CD4-positive, alpha-beta T cell treated with Interleukin-15 for 1 hour (primary cell): Measurements from ENCODE around the gene AMDHD2.

Experiments used
- DNase-seq: peaks from one replicate; pipeline ENCODE4 v3.0.0-alpha.2; 2020

Gene AMDHD2

DNA sequence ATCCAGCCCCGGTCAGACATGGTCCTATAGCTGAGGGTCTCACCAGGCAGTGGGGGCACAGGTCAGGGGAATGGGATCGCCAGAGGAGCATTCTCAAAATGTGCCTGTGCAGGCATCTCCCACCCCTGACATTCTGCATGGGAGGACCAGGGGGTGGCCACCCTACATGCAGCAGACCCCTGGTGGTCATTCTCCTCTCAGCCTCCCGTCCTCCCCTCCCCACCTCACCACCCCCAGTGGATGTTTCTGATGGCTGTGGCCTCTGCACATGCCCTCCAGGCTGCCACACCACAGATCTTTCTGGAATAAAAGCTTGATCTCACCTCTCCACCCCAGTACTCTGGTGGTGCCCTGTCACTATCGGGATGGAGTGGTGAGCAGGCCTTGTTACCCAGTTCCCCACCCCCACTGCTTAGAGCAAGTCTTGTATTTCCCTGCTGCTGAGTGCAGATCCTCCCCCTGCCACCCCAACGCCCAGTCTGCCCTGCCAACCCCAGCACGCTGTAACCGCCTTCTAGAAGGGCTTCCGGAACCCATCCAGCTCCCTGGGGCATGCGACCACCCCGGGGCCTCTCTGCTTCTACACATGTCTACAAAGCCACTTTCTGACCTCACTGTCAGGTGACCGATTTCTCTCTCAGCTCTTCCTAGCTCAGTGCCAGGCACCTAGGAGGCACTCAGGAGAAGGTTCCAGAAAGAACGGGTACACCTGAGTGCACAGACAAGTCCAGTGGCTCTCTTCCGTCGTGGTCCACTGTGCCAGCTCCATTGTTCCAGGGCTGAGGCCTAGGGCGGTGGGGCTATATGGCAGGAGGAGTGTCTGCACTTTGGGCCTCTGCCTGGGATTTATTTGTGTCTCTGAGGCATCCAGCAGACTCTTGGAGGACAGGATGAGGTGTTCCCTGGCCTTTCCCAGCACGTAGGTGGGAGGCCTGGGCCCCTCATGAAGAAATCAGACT, 36.0 kb upstream of the AMDHD2 start:
- no peak for DNase-seq

DNA sequence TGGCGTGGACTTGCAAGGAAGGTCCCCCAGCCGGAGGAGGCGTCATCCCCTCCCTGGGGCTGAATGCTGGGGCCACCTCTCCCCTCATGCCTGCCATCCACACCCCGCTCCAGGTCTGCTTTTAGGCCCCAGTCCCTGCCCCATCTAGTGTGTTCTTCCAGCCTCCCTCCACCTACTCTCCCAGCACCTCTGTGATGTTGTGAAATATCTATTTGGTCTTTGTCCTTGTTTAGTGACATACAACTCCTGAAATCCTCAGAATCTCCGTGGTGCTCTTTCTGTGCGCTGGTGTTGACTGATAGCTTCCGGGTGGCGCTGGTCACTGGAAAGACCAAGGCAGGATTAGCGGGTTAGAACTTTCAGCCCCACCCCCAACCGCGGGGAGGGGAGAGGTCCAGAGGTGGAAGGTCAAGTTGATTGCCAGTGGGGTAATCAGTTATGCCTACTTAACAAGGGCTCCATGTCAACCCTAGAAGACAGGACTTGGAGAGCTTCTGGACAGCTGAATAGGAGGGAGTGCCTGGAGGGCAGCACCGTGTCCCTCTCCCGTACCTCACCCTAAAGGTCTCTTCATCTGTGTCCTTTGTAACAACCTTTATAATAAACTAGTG, 35.2 kb upstream of the AMDHD2 start:
- no peak for DNase-seq

DNA sequence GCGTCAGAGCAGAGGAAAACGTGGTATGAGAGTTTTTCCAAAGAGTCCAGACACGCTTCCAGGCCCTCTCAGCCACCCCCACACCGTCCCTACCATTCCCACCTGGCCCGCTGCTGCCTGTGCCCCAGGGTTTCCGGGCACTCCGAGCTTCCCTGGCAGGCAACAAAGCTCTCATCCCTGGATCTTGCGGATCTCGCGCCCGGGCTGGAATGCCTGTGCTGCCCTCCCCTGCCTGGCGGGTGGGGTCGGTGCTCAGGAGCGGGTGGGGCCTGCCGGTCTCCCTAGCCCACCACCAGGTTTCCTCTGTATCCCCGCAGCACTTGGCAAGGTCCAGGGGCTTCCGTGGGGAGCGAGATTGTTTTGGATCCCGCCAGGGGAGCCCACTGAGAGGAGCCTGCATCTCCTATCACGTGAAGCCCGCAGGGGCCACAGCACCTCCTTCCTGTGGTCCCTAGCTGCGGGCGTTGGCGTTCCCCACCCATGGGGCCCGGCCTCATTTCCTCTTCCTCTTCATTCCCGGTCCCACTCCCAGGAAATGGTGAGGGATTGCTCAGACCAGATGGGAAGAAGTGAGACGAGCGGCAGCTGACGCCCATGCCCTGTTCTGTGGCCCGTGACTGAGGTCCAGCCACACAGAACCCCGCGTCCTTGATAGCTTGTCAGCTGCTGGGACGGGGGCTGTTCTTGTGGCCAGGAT, 34.2 kb upstream of the AMDHD2 start:
- DNase-seq: no peak

DNA sequence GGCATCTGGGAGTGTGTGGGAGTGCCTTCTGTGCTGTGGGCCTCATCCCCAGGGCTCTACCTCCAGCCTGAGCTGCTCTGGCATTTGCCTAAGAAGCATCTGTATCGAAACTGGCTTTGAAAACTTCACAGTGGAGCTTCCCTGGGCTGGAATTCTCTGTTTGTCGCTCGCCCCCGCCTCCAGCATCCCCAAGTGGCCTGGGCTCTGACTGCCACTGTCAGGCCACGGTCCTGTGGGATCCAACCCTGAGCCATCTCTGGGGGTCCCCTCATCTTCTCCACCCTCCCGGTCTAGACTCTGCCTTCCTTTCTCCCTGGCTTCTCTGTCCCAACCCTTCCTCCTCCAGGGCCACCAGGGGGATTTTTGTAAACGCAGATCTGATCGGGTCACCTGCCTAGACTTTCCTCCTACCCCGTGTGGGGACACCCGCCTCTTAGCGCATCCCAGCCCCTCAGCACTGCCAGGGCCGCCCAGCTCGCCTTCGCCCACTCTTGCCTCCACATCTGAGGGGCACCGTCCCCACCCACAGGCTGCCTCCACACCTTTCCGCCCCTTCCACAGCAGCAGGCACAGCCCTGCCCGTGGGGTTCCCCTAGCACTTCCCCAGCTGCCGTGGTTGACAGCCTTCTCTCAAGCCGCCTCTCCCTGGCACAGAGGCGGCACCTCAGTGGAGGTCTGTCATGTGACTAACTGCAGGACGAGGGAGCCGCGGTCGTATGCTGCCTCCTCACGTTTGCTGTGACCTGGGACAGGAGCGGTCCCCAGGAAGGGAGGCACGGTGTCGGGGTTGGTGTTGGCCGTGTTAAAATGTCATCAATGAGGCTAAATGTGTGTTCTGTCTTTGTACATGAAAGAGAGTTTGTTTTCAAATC, 33.3 kb upstream of the AMDHD2 start:
- DNase-seq: peak; percentile 90

DNA sequence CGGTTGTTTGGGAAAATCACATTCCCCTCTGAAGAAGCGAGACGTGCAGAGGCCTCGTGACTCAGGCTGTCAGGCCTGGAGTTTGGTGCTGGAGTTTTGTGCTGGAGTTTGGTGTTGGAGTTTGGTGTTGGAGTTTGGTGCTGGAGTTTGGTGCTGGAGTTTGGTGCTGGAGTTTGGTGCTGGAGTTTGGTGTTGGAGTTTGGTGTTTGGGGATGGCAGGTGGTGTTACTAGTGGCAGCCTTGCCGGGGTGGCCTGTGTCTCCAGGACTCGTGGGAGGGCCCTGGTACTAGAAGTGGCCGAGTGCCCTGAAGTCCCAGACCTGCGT, 32.7 kb upstream of the AMDHD2 start:
- DNase-seq: no peak

DNA sequence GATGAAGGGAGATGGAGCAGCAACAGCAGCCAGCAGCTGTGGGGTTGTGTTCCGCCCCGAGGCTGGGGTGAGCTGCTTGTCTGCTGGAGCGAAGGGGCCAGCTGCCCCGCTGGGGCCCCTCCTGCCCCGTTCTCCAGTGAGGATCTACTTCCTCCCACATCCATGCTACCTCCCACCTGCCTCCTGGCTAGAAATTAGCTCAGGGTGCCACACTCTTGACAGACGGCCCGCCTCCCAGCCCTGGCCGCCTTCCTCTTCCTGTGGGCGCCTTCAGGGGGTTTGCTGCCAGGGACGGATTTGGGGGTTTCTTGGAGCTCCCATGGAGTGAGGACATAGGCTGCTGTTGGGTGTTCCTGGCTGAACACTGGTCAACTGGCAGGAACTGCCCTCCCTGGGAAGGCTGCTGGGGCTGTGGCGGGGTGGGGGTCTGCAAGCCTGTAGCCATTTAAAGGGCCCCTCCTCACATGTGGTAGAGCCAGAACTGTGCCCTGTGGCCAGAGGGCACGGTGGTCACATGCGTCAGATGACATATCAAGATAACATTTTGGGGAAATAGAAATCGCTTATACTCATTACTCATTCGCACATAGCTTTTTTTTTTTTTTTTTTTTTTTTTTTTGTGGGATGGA, 32.2 kb upstream of the AMDHD2 start:
- DNase-seq: peak; percentile 30

DNA sequence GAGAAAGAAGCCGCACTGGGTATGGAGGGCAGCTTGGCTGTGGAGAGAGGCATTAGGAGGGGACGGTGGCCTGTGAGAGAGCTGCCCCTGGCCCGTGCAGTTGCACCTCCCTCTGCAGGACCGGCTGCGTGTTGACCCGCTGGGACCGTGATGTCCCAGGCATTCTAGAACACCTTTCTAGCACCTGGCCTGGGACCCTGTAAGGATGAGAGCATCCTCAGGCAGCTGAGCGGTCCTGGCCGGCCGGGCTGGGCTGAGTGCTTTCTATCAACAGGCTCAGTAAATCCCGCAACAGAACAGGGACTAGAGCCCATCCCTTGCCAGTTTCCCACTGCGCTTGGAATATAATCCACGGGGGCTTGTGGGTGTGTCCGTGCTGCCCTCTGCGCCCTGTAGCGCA, 30.6 kb upstream of the AMDHD2 start:
- DNase-seq: no peak

DNA sequence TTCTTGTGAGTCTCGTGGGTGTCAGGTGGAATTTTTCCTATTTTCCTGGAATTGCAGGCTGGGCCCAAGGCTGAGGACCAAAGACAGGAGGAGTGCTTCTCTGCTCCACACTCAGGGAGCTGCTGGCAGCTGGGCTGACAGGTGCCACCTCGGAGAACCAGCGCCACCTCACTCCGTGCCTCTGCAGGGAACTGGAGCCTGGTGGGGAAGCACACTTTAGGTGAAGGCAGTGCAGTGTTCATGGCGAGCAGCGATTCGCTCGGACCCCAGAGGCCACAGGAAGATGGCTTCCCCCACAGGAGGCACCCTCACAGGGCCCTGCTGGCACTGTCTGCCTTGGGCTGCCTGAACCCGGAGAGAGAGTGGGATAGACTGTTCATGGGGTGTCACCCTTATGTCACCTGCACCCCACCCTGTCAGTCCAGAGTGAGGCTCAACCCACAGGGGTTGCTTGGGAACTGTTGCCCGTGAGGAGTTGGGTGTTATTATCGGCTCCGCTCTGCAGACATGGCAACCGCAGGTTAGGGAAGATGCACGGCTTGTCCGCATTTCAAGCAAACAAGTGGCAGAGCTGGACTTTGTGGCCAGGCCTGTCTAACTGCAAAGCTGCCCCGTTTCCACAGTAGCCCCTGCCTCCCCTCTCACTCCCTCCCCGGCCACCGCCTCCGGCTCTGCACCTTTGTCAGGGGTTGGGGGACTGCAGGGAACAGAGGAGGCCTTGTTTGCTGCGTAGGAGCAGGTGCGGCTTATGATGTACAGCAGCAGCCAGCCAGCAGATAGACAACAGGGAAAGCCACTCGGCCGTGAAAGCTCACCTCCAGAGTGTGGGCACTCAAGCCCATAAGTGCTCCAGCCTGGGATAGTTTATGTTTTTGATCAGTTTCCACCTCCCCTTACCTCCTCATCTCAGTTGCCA, 29.7 kb upstream of the AMDHD2 start:
- DNase-seq: no peak

DNA sequence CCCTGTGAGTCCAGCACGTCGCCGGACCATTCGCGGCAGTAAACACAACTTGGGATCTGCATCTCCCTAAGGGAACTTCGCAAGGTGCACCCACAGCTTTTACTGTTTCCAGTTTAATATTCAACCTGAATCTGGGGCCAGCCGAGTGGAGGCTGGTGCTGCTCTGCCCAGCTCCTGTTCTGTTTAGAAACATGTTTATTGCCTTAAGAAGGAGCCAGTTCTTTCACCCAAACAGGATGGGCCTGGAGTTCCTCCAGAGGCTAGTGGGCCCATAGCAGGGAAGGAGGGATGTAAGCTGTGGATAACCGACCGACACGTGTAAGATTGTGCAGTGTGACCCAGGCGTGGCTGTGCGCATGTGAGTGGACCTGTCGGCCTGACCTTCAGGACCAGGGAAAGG, 27.9 kb upstream of the AMDHD2 start:
- DNase-seq: no peak

DNA sequence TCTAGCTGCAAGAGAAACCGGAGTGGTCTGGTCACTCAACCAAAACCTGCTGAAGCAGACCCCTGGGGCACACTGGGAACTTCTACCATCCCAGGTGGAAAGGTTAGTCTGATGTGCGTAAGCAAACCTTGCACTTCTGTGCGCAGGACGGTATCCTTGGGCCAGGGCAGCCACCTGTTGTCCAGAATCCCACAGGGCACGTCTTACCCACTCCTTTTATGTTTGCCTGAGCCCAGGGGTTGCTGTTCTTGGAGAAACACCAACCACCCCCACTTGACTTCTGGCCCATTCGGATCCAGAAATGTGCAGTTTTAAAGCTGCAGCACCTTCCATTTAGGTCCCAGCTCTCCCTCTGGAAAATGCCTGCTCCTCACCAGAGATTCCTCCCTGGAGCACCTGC, 26.6 kb upstream of the AMDHD2 start:
- no peak for DNase-seq

DNA sequence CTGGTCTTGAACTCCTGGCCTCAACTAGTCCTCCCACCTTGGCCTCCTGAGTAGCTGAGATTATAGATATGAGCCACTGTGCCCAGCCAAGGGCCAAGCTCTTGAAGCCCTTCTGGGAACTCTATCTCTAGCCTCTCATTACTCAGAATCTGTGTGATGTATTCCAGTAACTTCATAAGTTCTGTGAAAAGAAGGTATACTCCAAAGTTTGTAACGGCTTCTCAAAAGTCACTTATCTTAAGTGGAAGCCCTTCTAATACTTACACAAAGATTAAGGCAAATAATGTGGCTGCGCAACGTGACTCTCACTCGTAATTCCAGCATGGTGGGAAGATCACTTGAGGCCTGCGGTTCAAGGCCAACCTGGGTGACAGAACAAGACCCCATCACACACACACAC, 25.6 kb upstream of the AMDHD2 start:
- DNase-seq: no peak

DNA sequence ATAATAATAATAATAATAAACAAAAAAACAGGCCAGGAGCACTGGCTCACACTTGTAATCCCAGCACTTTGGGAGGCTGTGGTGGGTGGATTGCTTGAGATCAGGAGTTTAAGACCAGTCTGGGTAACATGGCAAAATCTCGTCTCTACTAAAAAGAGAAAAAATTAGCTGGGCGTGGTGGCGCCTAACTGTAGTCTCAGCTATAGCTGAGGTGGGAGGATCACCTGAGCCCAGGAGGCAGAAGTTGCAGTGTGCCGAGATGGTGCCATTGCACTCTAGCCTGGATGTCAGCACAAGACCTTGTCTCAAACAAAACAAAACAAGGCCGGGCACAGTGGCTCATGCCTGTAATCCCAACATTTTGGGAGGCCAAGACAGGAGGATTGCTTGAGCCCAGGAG, 25.1 kb upstream of the AMDHD2 start:
- no peak for DNase-seq

DNA sequence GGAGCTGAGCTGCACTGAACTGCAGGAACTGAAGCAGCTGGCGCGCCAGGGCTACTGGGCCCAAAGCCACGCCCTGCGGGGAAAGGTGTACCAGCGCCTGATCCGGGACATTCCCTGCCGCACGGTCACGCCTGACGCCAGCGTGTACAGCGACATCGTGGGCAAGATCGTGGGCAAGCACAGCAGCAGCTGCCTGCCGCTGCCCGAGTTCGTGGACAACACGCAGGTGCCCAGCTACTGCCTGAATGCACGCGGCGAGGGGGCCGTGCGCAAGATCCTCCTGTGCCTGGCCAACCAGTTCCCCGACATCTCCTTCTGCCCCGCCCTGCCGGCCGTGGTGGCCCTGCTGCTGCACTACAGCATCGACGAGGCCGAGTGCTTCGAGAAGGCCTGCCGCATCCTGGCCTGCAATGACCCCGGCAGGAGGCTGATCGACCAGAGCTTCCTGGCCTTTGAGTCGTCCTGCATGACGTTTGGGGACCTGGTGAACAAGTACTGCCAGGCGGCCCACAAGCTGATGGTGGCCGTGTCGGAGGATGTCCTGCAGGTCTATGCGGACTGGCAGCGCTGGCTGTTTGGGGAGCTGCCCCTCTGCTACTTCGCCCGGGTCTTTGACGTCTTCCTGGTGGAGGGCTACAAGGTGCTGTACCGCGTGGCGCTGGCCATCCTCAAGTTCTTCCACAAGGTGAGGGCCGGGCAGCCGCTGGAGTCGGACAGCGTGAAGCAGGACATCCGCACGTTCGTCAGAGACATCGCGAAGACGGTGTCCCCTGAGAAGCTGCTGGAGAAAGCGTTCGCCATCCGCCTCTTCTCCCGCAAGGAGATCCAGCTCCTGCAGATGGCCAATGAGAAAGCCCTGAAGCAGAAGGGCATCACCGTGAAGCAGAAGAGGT, 23.7 kb upstream of the AMDHD2 start:
- no peak for DNase-seq

DNA sequence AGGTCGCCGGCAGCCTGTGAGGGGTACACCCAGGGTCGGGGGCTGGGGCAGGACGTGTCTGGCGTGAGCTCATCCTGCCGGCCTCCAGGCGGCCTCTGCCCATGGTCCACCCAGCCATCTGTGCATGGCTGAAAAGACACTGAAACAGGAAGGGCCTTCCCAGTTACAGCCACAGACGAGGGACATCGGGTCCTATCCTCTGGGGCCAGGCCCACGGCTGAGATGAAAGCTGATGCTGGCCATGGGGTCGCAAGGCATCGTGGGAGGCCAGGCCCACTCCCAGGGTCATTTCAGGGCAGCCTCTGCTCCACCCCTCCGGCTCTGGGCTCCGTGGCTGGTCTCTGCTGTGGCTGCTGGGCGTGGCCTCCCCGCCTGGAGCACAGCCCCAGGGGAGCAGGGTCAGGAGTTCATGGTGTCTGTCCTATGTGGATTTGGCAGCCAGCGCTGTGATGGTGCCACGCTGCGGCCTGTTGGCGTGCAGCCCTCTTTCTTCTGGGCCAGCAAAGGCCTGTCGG, 23.0 kb upstream of the AMDHD2 start:
- DNase-seq: no peak

DNA sequence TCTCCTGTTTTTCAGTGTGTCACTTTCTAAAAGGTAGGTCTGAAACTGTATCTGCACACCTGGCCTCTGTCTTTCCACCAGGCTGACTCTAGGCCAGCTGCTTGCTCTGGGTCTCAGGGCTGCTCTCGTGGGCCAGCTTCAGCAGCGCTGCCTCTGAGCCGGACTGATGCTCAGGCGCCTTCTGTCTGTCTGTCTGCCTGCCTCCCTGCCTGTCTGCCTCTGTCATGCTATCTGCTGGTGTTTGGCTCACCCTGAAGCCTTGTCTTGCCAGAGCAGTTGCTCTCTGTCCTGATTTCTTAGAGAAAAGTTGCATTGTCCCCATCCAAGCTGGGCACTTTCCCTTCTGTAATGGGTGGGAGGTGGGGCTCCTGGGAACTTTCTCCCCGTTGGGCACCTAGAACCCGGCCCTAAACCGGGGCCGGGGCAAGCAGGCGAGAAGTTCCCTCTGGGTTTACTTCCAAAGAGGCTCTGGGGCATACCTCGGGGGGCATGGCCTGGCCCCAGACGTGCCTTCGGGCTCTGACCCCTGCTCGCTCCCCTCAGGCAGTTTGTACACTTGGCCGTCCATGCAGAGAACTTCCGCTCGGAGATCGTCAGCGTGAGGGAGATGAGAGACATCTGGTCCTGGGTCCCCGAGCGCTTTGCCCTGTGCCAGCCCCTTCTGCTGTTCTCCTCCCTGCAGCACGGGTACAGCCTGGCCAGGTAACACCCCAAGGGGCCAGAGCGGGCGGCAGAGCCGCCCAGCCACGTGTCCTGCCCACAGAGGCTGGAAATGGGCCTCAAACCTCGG, 22.3 kb upstream of the AMDHD2 start:
- DNase-seq: no peak

DNA sequence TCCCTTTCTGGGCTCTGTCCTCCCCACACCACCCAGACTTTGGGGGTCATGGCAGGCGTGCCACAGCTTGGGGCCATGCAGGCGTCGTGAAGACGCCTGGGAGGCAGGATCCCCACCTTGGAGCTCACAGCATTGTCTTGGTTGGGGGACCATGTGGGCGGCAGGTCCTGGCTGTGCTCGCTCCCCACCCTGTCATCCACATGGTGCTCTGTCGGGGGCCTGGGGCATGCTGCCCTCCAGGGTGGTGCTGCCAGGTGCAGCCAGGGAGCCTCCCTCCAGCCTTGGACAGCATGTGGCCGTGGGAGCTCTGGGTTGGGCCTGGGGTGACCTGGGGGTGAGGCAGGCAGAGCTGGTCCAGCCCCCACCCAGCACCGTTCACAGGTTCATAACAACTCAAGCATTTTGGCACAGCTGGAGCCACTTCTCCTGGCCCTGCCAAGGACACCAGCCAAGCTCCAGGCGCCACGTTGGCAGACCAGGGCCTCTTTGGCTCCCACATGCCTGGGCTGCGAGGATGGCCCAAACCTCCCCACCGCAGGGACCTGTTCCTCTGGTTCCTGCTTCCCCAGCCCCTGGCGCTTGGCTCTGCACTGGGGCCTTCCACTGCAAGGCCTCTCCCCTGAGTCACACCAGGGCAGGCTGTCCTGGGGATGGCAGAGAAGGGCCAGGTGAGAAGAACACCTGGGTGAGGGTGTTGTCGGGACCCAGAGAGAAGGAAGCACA, 21.5 kb upstream of the AMDHD2 start:
- DNase-seq: no peak

DNA sequence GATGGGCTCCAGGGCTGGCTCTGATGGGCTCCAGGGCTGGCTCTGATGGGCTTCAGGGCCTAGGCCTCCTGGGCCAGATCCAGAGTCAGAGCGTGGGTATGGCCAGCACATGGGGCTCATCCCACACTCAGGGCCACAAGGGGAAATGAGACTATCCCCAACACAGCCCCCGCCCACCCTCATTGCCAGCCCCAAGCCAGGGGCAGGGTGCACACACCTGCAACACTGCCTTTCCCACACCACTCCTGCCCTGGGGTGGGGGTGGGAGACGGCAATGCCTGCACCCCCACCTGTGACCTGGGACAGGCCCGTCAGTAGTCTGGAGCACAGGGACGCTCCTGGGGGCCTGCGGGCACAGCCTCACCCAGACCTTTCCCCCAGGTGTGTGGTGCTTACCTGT, 20.7 kb upstream of the AMDHD2 start:
- DNase-seq: no peak

DNA sequence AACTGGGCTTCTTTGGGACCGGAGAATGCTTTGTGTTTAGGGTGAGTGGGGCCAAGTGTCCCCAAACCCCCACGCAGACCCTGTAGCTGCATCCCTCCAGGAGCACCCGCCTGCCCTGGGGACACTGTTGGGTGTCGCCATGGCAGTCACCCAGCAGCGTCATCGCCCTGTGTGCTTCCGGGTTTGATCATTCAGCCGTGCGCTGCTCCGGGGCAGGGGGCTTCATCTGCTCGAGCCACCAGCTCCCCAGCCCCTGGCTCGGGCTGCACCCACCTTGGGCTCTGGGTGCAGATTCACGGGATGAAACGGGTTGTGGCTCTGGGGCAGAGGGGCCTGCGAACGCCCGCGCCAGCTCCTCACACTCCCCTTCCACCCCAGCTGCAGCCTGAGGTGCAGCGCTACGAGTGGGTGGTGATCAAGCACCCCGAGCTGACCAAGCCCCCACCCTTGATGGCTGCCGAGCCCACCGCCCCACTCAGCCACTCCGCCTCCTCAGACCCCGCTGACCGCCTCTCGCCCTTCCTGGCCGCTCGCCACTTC, 20.2 kb upstream of the AMDHD2 start:
- no peak for DNase-seq
